HCT116 (cell line): ENCODE data around the gene TP53.

Experiments
- CTCF ChIP-seq, 3 experiments: fragments of 200-600 bp in 1 of 3; sonication (generic) in 1 of 3; IDR thresholded peaks in 2 of 3; conservative IDR thresholded peaks in 1 of 3; 2 replicates each; pipeline ENCODE4 v1.5.1; 2012 to 2017; ENCODE audit warnings: low read depth in 2 of 3, low read length in 2 of 3, antibody characterized with exemption in 1 of 3, borderline replicate concordance in 1 of 3, control low read depth in 1 of 3, mild to moderate bottlenecking in 1 of 3, mixed read lengths in 1 of 3, mixed run types in 1 of 3, moderate library complexity in 1 of 3; ENCODE audit not compliant: insufficient read depth in 1 of 3
- MAX ChIP-seq: IDR thresholded peaks from 2 replicates; pipeline ENCODE4 v1.6.1; 2012
- POLR2A ChIP-seq: IDR thresholded peaks from 2 replicates; pipeline ENCODE4 v1.7.0; 2011; ENCODE audit warnings: borderline replicate concordance; ENCODE audit not compliant: insufficient read depth, insufficient read length; ENCODE audit errors: extremely low read depth
- POLR2AphosphoS5 ChIP-seq: IDR thresholded peaks from 2 replicates; pipeline ENCODE4 v1.6.1; 2011; ENCODE audit warnings: mild to moderate bottlenecking, low read depth, low read length, moderate library complexity
- SRF ChIP-seq: IDR thresholded peaks from 2 replicates; pipeline ENCODE4 v1.6.1; 2012; ENCODE audit warnings: low read depth
- ZBTB33 ChIP-seq: IDR thresholded peaks from 2 replicates; pipeline ENCODE4 v1.6.1; 2011; ENCODE audit warnings: mild to moderate bottlenecking, low read length, moderate library complexity; ENCODE audit not compliant: insufficient replicate concordance; ENCODE audit errors: extremely low read depth

- TF ChIP-seq CTCF (IDR thresholded peaks at IDR 0.05 in 2 of 3, conservative IDR thresholded peaks at IDR 0.05 in 1 of 3; ENCODE audit: borderline replicate concordance in 1 of 3, insufficient read depth in 1 of 3, low read depth in 2 of 3, low read length in 2 of 3) (no peak), POLR2AphosphoS5 (no peak), ZBTB33 (no peak), MAX (no peak), POLR2A (no peak), SRF (no peak)
Observed at GRCh38 chr17:7623661-7624060, 63.6 kb downstream of the TP53 start.
